GM12874 (cell line): Measurements from ENCODE around the gene ZNF316.
A peak's percentile ranks its signal among the peaks of the same experiment; 100 is the strongest.

Source experiments
- TF ChIP-seq, protein P1 (sequence below): IDR thresholded peaks from 2 replicates; pipeline ENCODE4 v1.5.1; 2011; ENCODE audit warnings: low read depth, mild to moderate bottlenecking, control low read depth, low read length, moderate library complexity; ENCODE audit not compliant: insufficient read depth

Gene ZNF316

GRCh38 chr7:6623589-6624245 is 13.4 kb upstream of the ZNF316 start:
- TF ChIP-seq, protein P1, sequence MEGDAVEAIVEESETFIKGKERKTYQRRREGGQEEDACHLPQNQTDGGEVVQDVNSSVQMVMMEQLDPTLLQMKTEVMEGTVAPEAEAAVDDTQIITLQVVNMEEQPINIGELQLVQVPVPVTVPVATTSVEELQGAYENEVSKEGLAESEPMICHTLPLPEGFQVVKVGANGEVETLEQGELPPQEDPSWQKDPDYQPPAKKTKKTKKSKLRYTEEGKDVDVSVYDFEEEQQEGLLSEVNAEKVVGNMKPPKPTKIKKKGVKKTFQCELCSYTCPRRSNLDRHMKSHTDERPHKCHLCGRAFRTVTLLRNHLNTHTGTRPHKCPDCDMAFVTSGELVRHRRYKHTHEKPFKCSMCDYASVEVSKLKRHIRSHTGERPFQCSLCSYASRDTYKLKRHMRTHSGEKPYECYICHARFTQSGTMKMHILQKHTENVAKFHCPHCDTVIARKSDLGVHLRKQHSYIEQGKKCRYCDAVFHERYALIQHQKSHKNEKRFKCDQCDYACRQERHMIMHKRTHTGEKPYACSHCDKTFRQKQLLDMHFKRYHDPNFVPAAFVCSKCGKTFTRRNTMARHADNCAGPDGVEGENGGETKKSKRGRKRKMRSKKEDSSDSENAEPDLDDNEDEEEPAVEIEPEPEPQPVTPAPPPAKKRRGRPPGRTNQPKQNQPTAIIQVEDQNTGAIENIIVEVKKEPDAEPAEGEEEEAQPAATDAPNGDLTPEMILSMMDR, result no peak

DNA sequence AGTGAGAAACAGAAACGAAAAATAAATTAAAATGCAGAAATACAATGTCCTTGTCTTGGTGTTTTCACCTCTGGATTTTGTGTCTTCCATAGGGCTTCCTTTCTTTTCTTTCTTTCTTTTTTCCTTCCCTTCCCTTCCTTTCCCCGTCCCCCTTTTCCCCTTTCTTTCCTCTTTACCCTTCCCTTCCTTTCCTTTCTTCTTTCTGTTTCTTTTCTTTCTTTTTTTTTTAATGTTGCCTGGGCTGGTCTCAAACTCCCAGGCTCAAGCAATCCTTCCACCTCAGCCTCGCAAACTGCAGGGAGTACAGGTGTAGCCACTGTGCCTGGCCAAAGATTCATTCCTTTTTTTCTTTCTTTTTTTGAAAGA is 12.9 kb upstream of the ZNF316 start:
- TF ChIP-seq, protein P1, result no peak

GRCh38 chr7:6628045-6628444 is 9.1 kb upstream of the ZNF316 start:
- TF ChIP-seq, protein P1, result no peak

- TF ChIP-seq, protein P1, result no peak
These were observed 6.9 kb upstream of the ZNF316 start for GRCh38 chr7:6630007-6630849.

DNA sequence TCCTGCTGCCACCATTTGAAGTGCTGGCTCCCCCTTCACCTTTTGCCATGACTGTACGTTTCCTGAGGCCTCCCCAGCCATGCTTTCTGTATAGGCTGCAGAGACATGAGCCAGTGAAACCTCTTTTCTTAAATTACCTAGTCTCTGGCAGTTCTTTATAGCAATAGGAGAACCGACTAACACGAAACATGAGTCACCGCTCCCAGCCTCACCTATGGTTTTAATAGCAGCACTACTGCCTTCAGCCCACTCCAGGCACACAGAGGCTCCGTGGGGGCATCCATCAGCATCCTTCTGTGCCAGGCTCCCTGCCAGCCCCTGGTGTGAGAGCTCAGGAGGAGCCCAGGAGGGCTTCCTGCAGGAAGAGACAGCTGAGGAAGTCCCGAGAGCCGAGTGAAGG is 5.5 kb upstream of the ZNF316 start:
- TF ChIP-seq, protein P1, result no peak

DNA sequence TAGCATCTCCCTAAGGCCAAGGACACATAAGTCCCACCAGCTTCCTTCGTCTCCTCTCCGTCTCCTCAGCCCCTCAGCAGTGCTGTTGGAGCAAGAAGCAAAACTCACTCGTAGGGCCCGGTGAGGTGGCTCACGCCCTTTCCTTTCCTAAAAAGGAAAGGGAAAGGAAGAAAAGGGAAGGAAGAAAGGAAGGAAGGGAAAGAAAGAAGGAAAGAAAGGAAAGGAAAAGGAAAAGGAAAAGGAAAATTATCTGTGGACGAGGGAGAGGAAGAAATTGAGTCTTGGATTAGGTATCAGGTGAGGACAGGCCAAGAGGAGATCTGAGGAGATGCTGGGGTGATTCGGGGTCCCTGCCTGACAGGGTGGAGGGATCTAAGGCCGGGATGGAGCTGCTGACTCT is 3.1 kb upstream of the ZNF316 start:
- TF ChIP-seq, protein P1, result no peak

- TF ChIP-seq, protein P1, result peak; percentile 72
These were observed 569 bp downstream of the ZNF316 start for GRCh38 chr7:6637544-6638229.
